ENCODE data around the gene MAOA.

- TF ChIP-seq CTCF (IDR thresholded peaks at IDR 0.05; ENCODE audit: low read length): no peak
- no peak for TF ChIP-seq EZH2 (optimal IDR thresholded peaks at IDR 0.05; ENCODE audit: low read depth, low read length)
Observed at GRCh38 chrX:43747476-43747875, 91.4 kb downstream of the MAOA start.

Data from MM.1S (cell line).